Neuronal stem cell (in vitro differentiated cells): ENCODE results near the gene ARFRP1.
A peak's percentile ranks its signal among the peaks of the same experiment; 100 is the strongest.

ENCODE experiments used
- DNase-seq: peaks from one replicate; pipeline ENCODE4 v3.0.0-alpha.2; 2013; ENCODE audit warnings: low spot score
- H2AFZ ChIP-seq: one replicate; pipeline ENCODE4 v1.6.1; 2013; ENCODE audit warnings: mild to moderate bottlenecking, low read length, inconsistent platforms
- H2AK5ac ChIP-seq: 2 replicates; pipeline ENCODE4 v1.6.1; 2013; ENCODE audit warnings: low read depth, mild to moderate bottlenecking, inconsistent platforms, low read length, moderate library complexity, mixed read lengths
- H2BK120ac ChIP-seq: 2 replicates; pipeline ENCODE4 v1.6.1; 2013; ENCODE audit warnings: low read depth, mild to moderate bottlenecking, inconsistent platforms, low read length, moderate library complexity, mixed read lengths
- H2BK12ac ChIP-seq: one replicate; pipeline ENCODE4 v1.6.1; 2013; ENCODE audit warnings: low read length, inconsistent platforms
- H2BK15ac ChIP-seq: 2 replicates; pipeline ENCODE4 v1.6.1; 2013; ENCODE audit warnings: mild to moderate bottlenecking, low read length, inconsistent platforms, mixed read lengths
- H2BK5ac ChIP-seq: one replicate; pipeline ENCODE4 v1.6.1; 2013; ENCODE audit warnings: inconsistent platforms, mild to moderate bottlenecking, low read length, moderate library complexity
- H3K14ac ChIP-seq: one replicate; pipeline ENCODE4 v1.6.1; 2013; ENCODE audit warnings: low read length, inconsistent platforms
- H3K18ac ChIP-seq: 2 replicates; pipeline ENCODE4 v1.6.1; 2013; ENCODE audit warnings: low read length, inconsistent platforms
- H3K23ac ChIP-seq: 2 replicates; pipeline ENCODE4 v1.6.1; 2013; ENCODE audit warnings: low read depth, mild to moderate bottlenecking, mixed read lengths, low read length, inconsistent platforms; ENCODE audit not compliant: poor library complexity
- H3K27ac ChIP-seq: replicated peaks from 3 replicates; pipeline ENCODE4 v1.5.1; 2013; ENCODE audit warnings: low read length, inconsistent platforms
- H3K27me3 ChIP-seq, 3 experiments: 2 replicates each; pipeline ENCODE4 v1.6.1; 2013; ENCODE audit warnings: low read length in 3 of 3, mild to moderate bottlenecking in 2 of 3, inconsistent platforms in 1 of 3, low read depth in 1 of 3, mixed read lengths in 1 of 3, moderate library complexity in 1 of 3; ENCODE audit not compliant: control insufficient read depth in 3 of 3, insufficient read depth in 3 of 3
- H3K36me3 ChIP-seq, 2 donors: replicated peaks in 1 of 2; 2 replicates each; pipeline ENCODE4 v1.6.1; 2013; ENCODE audit warnings: low read length in 2 of 2; ENCODE audit not compliant: control insufficient read depth in 2 of 2, insufficient read depth in 2 of 2
- H3K4ac ChIP-seq: 2 replicates; pipeline ENCODE4 v1.6.1; 2013; ENCODE audit warnings: inconsistent platforms, mild to moderate bottlenecking, low read length, moderate library complexity
- H3K4me1 ChIP-seq, 2 donors: 1 replicate in 1 of 2; 2 replicates in 1 of 2; pipeline ENCODE4 v1.6.1; 2013; ENCODE audit warnings: low read length in 2 of 2, low read depth in 1 of 2; ENCODE audit not compliant: control insufficient read depth in 2 of 2, insufficient read depth in 1 of 2
- H3K4me2 ChIP-seq: one replicate; pipeline ENCODE4 v1.6.1; 2013; ENCODE audit warnings: mild to moderate bottlenecking, low read length, inconsistent platforms; ENCODE audit not compliant: insufficient read depth, poor library complexity, severe bottlenecking
- H3K4me3 ChIP-seq, 2 donors: 2 replicates each; pipeline ENCODE4 v1.5.1; 2013; ENCODE audit warnings: low read length in 2 of 2, mild to moderate bottlenecking in 2 of 2, inconsistent platforms in 1 of 2, moderate library complexity in 1 of 2
- H3K79me1 ChIP-seq: one replicate; pipeline ENCODE4 v1.6.1; 2013; ENCODE audit warnings: low read depth, mild to moderate bottlenecking, inconsistent platforms, low read length, moderate library complexity
- H3K9ac ChIP-seq: one replicate; pipeline ENCODE4 v1.6.1; 2013; ENCODE audit warnings: mild to moderate bottlenecking, low read depth, low read length, inconsistent platforms; ENCODE audit not compliant: poor library complexity
- H3K9me3 ChIP-seq, 2 donors: replicated peaks in 1 of 2; 2 replicates each; pipeline versions ENCODE3 to v1.6.1; 2013; ENCODE audit warnings: low read length in 2 of 2, mild to moderate bottlenecking in 2 of 2, inconsistent platforms in 1 of 2, low read depth in 1 of 2, mixed read lengths in 1 of 2, moderate library complexity in 1 of 2; ENCODE audit not compliant: control insufficient read depth in 2 of 2, insufficient read depth in 1 of 2
- H4K8ac ChIP-seq: one replicate; pipeline ENCODE4 v1.6.1; 2013; ENCODE audit warnings: low read depth, mild to moderate bottlenecking, inconsistent platforms, low read length, moderate library complexity
- H4K91ac ChIP-seq: one replicate; pipeline ENCODE4 v1.6.1; 2013; ENCODE audit warnings: low read length, low read depth, mild to moderate bottlenecking, inconsistent platforms; ENCODE audit not compliant: poor library complexity
- WGBS, 2 donors: extraction: QIAGEN DNeasy Blood & Tissue Kit; methylation state at CpG; one replicate each; pipeline ENCODE4 v1.1.7; 2013; ENCODE audit warnings: missing lambda C conversion rate in 2 of 2, mixed read lengths in 1 of 2; ENCODE audit not compliant: insufficient read length in 2 of 2, insufficient replicate concordance in 1 of 2; ENCODE audit errors: extremely low coverage in 2 of 2; 5-methylcytosine and 5-hydroxymethylcytosine counted together

ARFRP1 gene

DNA sequence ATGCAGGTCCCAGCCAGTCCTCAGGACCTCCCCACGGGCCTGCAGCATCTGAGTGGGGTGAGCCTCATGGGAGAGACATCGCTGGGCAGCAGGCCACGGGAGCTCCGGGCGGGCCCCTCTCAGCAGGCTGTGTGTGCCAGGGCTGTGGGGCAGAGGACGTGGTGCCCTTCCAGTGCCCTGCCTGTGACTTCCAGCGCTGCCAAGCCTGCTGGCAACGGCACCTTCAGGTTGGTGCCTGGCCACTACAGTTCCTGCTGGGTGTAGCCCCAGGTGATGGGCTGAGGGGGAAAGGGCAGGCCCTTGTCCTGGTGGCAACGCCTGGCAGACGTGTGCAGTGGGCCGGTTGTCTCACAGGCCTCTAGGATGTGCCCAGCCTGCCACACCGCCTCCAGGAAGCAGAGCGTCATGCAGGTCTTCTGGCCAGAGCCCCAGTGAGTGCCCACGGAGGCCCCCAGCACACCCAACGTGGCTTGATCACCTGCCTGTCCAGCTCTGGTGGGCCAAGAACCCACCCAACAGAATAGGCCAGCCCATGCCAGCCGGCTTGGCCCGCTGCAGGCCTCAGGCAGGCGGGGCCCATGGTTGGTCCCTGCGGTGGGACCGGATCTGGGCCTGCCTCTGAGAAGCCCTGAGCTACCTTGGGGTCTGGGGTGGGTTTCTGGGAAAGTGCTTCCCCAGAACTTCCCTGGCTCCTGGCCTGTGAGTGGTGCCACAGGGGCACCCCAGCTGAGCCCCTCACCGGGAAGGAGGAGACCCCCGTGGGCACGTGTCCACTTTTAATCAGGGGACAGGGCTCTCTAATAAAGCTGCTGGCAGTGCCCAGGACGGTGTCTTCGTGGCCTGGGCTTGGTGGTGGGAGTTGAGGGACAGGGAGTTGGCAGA is 12.1 kb downstream of the ARFRP1 start:
- peaks cover 0 to 47% of the 10 kb centered on the region in 2 donors for H3K36me3 ChIP-seq
- no peak overlapping the region for H2BK5ac ChIP-seq
- peak overlapping the region; percentile 100 for H3K23ac ChIP-seq
- peaks cover 6% of the 10 kb centered on the region for H3K79me1 ChIP-seq
- peak overlapping the region; percentile 48 for H3K18ac ChIP-seq
- peaks cover 7 to 14% of the 10 kb centered on the region in 2 donors for H3K4me1 ChIP-seq
- no peaks in the 10 kb centered on the region for H3K27me3 ChIP-seq
- no peak overlapping the region for H3K9ac ChIP-seq
- H2BK12ac ChIP-seq = peak overlapping the region; percentile 1
- H3K4ac ChIP-seq = no peak overlapping the region
- no peak overlapping the region for H3K4me2 ChIP-seq
- no peak overlapping the region for H2BK120ac ChIP-seq
- peak overlapping the region; percentile 56 for H2AK5ac ChIP-seq
- no peak overlapping the region for H3K4me3 ChIP-seq
- DNase-seq = no peak
- peaks cover 0 to 2% of the 10 kb centered on the region in 2 donors for H3K9me3 ChIP-seq
- no peak overlapping the region for H4K8ac ChIP-seq
- no peak overlapping the region for H2AFZ ChIP-seq
- no CpG with 5 or more reads among the region's 25 CpGs for WGBS, 2 donors
- peak overlapping the region; percentile 71 for H3K14ac ChIP-seq
- peak overlapping the region; percentile 53 for H4K91ac ChIP-seq
- H3K27ac ChIP-seq = no peak overlapping the region
- no peak overlapping the region for H2BK15ac ChIP-seq

DNA sequence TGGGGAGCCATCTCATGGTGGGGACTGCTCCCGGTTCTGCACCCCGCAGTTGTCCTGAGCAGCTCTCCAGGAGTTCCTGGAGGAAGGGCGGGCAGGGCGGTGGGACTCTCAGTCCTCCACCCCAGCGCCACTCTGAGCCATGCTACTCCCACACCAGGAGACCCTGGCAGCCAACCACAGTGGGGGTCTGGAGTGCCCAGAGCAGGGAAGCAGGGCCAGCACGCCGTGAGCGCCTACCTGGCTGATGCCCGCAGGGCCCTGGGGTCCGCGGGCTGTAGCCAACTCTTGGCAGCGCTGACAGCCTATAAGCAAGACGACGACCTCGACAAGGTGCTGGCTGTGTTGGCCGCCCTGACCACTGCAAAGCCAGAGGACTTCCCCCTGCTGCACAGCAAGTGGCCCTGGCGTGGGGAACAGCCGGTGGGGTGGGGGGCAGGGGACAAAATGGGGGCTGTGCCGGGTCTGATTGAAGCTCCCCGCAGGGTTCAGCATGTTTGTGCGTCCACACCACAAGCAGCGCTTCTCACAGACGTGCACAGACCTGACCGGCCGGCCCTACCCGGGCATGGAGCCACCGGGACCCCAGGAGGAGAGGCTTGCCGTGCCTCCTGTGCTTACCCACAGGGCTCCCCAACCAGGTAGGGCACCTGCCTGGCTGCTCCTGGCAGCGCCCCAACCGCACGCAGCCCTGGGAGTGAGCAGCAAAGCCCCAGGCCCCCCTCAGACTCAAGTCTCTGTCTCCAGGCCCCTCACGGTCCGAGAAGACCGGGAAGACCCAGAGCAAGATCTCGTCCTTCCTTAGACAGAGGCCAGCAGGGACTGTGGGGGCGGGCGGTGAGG is 13.0 kb downstream of the ARFRP1 start:
- H3K36me3 ChIP-seq = peaks cover 0 to 47% of the 10 kb centered on the region in 2 donors
- no peak overlapping the region for H2BK15ac ChIP-seq
- peaks cover 6% of the 10 kb centered on the region for H3K79me1 ChIP-seq
- H3K9me3 ChIP-seq = peaks cover 0 to 2% of the 10 kb centered on the region in 2 donors
- H3K18ac ChIP-seq = no peak overlapping the region
- H3K9ac ChIP-seq = no peak overlapping the region
- DNase-seq = no peak
- no CpG with 5 or more reads among the region's 37 CpGs for WGBS, 2 donors
- no peak overlapping the region for H2BK5ac ChIP-seq
- H3K23ac ChIP-seq = peak overlapping the region; percentile 89
- no peak overlapping the region for H3K4me3 ChIP-seq
- H2AFZ ChIP-seq = no peak overlapping the region
- no peak overlapping the region for H2BK120ac ChIP-seq
- no peak overlapping the region for H4K8ac ChIP-seq
- H3K27ac ChIP-seq = no peak overlapping the region
- H3K14ac ChIP-seq = no peak overlapping the region
- H3K4me1 ChIP-seq = peaks cover 6 to 14% of the 10 kb centered on the region in 2 donors
- H2BK12ac ChIP-seq = peak overlapping the region; percentile 1
- peak overlapping the region; percentile 56 for H2AK5ac ChIP-seq
- H3K4ac ChIP-seq = no peak overlapping the region
- no peak overlapping the region for H4K91ac ChIP-seq
- H3K4me2 ChIP-seq = no peak overlapping the region
- no peaks in the 10 kb centered on the region for H3K27me3 ChIP-seq

DNA sequence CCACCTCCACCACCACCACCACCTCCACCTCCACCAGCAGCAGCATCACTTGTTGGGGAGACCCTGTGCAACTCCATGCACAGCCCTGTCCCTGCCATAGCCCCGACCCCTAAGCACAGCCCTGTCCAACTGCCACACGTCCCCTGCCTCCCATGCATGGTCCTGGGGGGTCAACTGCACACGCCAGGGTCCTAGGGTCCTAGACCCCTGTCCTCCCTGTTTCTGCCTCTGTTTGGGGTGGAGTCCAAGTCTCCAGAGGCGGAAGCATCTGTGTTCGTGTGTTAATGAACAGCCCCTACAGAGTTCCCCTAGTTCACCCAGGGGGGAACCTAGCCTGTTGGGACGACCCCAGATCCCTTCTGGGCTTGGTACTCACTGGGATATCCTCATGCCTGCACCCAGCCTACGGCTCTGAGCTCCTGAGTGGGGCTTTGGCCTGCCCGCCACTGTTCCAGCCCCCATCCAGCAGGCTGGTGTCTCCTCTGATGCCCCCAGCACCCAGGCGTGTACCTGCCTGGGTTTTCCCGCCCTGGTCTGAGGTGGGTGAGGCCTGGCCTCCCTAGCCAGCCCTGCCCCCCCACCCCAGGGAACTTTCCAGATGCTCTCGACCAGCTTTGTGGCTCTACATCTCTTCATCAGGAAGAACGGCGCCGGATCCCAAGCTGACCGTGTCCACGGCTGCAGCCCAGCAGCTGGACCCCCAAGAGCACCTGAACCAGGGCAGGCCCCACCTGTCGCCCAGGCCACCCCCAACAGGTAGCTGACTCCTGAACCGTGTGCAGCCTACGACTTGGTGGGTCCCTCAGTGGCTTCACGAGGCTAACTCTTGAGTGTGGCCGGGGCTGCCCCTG is 13.8 kb downstream of the ARFRP1 start:
- H3K18ac ChIP-seq = no peak overlapping the region
- peak overlapping the region; percentile 1 for H2AK5ac ChIP-seq
- H3K4me2 ChIP-seq = no peak overlapping the region
- H3K23ac ChIP-seq = no peak overlapping the region
- H3K9me3 ChIP-seq = peaks cover 0 to 2% of the 10 kb centered on the region in 2 donors
- H3K27ac ChIP-seq = no peak overlapping the region
- H4K91ac ChIP-seq = no peak overlapping the region
- no peak overlapping the region for H2BK12ac ChIP-seq
- no peaks in the 10 kb centered on the region for H3K27me3 ChIP-seq
- no peak overlapping the region for H3K9ac ChIP-seq
- H2BK5ac ChIP-seq = no peak overlapping the region
- peaks cover 0 to 14% of the 10 kb centered on the region in 2 donors for H3K4me1 ChIP-seq
- no peak overlapping the region for H3K4ac ChIP-seq
- no peak overlapping the region for H2BK120ac ChIP-seq
- no CpG with 5 or more reads among the region's 21 CpGs for WGBS, 2 donors
- no peak overlapping the region for H2BK15ac ChIP-seq
- peaks cover 0 to 47% of the 10 kb centered on the region in 2 donors for H3K36me3 ChIP-seq
- H4K8ac ChIP-seq = no peak overlapping the region
- no peak overlapping the region for H3K14ac ChIP-seq
- peaks cover 6% of the 10 kb centered on the region for H3K79me1 ChIP-seq
- no peak for DNase-seq
- no peak overlapping the region for H3K4me3 ChIP-seq
- H2AFZ ChIP-seq = no peak overlapping the region
